HG03469 (cell line): ENCODE results near the gene MICB.
A peak's percentile ranks its signal among the peaks of the same experiment; 100 is the strongest.
"Not testable (repeated sequence)": the region's sequence is repeated elsewhere in the genome, so short reads cannot be mapped to it uniquely, and the experiment has no call there.

Experiments
- ATAC-seq: cut with Tn5 transposase; IDR thresholded peaks from one replicate; pipeline ENCODE4 v1.9.1; 2021; ENCODE audit warnings: mild to moderate bottlenecking, moderate library complexity, moderate number of reproducible peaks; ENCODE audit not compliant: unreplicated experiment

The MICB gene

DNA sequence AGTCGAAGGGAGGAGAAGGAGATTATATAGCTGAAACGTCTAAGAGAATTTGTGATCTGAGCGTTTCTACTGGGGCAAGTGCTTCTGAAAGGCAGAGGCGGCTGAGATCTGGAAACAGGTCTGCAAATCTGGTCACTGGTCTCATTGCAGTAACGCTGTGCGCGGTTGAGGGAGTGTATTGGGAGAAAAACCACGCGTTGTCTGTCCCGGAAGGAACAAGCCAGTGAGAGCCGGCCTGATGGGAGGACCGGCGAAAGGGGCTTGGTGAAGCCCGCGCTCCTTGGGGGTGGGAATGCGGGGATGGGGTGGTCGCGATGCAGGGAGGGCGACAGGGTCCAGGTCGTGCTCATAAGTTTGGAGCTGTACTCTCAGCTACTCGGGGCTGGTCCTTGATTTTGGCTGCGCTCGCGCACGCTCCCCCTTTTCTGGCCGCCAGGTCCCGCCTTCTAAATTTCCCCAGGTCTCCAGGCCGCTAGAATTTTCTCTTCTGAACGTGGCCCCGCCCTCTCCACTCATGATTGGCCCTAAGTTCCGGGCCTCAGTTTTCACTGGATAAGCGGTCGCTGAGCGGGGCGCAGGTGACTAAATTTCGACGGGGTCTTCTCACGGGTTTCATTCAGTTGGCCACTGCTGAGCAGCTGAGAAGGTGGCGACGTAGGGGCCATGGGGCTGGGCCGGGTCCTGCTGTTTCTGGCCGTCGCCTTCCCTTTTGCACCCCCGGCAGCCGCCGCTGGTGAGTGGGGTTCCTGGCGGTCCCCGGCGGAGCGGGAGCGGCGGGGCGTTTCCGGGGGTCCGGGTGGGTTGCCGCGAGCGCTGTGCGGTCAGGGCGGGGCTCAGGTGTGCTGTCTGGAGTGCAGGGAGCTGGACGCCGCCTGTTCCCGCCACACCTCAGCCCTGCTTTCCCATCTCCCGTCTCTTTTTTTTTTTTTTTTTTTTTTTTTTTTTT, at the start of gene MICB:
Gene MICB (plus strand): TSS at position 615 of the 946 bp plus-strand sequence. CDS start 49 bp downstream, at position 664.
- ATAC-seq, result no peak

DNA sequence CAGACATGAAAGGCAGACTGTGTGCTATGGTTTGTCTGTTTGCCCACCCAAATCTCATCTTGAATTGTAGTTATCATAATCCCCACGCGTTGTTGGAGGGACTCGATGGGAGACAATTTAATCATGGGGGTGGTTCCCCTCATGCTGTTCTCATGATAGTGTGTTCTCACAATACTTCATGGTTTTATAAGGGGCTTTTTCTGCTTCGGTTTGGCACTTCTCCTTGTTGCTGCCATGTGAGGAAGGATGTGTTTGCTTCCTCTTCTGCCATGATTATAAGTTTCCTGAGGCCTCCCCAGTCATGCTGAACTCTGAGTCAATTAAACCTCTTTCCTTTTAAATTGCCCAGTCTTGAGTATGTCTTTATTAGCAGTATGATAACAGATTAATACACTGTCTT, 47.2 kb upstream of the MICB start:
- no peak for ATAC-seq

DNA sequence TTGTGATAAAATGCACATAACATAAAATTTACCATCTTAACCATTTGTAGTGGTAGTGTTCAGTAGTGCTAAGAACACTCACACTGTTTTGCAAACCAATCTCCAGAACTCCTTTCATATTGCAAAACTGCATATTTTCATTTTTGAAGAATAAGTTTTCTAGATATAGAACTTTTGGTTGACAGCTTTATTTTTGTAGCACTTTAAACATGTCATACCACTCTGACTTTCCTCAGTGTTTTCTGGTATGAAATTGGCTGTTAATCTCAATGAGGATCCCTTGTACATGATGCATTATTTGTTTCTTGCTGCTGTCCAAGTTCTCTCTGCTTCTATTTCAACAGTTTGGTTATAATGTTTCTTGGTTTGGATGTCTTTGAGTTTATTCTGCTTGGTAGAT, 45.1 kb upstream of the MICB start:
- no peak for ATAC-seq

DNA sequence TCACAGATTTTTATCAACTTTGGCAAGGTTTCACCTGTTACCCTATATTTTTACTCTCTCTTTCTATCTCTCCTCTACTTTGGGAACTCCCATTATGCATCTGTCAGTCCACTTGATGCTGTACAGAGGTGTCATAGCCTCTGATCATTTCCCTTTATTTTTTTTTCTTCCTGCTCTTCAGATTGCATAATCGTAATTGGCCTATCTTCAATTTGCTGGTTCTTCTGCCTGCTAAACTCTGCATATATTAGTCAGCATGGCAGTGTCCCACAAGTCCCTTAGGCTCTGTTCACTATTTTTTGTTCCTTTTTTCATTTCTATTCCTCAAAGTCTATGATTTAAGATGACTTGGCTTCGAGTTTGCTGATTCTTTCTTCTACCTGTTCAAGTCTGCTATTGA, 44.7 kb upstream of the MICB start:
- ATAC-seq, result no peak

DNA sequence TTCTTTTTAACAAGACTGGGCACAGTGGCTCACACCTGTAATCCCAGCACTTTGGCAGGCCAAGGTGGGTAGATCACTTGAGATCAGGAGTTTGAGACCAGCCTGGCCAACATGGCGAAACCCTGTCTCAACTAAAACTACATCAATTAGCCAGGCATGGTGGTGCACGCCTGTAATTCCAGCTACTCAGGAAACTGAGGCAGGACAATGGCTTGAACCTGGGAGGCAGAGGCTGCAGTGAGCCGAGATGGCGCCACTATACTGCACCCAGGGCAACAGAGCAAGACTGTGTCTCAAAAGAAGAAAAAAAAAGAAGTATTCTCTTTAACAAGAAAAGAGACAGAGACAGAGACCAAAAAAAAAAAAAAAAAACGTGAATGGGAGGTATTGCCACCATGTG, 38.1 kb upstream of the MICB start:
- ATAC-seq, result not testable (repeated sequence)

DNA sequence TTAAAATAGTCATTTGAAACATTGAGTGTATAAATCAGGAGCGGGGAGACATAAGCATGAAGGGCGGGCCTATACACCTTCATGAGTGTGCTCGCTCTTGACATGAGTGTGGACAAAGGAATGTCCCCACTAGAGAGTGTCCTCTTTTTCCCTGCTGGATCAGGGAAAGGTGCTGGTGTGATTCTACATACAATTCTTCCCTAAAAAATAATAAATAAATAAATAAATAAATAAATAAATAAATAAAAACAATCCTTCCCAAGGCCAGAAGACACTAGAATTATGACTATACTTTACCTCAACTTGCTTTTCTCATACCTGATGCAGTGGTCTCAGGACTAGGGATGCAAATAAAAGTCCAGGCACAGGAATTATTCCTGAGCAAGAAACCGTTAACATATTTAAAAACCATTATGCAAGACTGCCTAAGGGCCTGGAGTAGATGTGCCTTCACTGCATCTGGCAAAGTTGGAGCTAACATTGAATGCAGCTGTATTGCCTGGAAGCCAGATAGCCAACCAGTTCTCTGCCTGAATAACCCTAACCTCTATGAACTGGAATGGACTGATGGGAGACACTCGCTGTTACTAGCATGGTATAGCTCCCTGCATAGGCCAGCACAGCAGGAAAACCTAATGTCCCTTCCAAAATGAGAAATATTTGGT, 37.5 kb upstream of the MICB start:
- no peak for ATAC-seq

DNA sequence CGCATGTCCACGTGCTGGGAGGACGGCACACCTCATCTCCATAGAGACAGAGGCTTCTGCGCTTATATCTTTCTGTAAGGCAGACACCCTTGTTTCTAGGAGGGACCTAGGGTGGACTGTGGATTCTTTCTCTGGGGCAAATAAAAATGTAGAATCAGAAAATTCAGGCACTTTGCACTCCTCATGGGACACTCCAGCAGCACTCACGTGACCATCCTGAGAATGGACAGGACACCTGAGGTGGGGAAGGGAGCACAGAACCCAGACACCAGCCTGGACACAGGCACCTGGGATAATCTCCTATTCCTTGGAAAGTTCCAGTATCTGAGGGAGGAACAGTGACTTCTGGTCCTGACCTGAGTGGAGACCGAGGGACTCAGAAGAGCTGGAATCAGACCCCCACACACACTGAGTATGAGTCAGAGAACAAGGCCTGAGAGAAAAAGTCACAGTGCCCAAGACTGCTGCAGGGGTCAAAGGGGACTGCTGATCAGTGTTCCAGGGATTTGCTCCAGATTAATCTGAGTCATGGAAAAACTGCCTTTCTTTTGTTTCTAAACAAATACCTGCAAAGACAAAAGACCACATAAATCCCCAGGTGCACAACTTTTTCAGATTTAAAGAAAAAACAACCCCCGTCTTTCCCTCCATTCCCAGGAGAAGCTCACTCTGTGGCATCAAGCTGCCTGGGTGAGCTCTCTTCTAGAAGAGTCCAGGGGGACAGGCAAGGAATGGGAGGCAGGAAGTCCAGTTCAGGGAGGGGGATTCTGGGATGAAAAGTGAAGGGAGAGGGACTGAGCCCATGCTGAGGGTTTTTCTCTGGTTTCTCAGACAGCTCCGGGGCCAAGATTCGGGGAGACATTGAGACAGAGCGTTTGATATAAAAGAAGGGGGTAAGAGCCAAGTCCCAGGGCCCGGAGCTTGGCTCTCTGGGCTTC, 35.6 kb upstream of the MICB start:
- ATAC-seq, result no peak

DNA sequence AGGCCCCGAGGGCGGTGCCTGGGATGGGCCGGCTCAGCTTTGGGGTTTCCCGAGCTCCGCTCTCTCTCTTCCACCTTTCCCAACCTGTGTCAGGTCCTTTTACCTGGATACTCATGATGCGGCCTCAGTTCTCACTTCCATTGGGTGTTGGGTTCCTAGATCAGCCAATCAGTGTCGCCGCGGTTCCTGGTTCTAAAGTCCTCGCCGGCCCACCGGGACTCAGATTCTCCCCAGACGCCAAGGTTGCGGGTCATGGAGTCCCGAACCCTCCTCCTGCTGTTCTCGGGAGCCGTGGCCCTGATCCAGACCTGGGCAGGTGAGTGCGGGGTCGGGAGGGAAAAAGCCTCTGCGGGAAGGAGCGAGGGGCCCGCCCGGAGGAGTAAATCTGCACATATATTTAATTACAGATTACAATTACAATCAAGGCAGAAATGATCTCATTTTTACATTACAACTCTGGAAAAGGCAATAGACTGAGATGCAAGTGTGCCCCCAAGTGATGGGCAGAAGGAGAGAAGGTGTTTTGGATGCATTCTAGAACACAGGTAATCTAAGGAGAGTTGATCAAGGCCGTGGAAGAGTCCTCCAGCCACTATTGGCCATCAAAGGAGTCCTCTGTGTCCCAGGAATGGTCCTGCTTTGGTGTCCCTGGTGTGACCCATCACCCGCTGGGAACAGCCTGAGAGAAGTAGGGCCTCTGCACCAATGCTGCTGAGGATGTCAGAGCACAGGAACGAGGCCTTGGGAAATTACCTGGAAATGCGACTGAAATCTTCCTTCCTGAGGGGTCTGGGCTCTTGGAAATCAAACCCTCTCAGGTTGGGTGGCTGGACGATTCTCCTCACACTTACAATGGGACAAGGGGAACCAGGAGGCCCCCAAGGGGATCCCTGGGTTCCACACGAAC, 34.7 kb upstream of the MICB start:
- peak; percentile 70 for ATAC-seq

DNA sequence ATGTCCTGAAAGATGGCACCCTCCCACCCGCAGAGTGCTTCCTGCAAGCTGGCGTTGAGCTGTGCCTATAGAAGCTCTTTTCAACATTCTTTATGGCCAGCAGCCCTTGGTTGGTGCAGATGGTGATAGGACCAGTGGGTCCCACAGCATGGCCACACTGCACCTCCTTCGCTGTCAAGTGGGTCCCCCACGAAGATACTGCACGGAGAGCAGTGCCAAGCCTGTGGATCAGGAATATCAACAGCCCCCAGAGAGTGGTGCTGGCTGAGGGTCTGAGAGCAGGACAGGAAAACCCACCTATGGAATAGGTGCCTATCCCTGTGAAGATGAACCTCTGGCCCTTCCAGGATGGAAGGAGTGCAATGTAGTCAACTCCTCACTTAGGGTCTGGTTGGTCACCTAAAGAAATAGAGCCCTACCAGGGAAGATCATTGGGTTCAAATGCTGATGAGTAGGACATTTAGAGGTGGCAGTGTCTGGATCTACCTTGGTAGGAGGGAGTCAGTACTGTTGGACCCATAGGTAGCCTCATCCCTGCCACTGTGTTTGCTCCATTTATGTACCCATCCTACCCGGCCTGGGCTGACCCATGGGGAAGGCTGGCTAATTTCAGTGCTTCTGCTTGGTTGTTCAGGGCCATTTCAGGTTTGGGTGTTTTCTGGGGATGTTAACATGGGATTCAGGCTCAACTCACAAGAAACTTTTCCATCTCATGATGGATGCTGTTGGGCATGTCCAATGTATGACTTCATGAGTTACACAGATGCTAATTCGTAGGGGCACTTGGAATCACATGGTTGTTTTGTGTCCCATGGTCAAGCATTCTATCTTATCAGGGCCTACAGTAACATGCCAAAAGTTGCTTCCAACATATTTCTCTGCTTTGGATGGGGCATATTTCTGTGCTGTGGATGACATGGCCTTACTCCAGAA, 33.4 kb upstream of the MICB start:
- no peak for ATAC-seq

DNA sequence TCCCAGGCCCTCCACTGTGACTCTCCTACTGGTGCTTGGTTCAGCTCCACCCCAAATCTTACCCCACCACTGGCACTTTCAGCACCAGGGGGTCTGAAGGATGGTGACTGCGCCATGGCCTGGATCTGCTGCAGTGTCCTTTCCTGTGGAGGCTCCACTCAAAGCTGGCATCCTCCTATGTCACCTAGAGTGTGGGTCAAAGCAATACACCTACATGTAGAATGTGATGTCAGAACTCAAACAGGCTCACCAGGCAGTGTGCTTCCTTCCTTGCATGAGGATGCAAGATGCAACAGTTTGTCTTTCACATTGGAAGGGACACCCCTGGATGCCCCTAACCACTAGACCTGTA, 32.8 kb upstream of the MICB start:
- no peak for ATAC-seq

DNA sequence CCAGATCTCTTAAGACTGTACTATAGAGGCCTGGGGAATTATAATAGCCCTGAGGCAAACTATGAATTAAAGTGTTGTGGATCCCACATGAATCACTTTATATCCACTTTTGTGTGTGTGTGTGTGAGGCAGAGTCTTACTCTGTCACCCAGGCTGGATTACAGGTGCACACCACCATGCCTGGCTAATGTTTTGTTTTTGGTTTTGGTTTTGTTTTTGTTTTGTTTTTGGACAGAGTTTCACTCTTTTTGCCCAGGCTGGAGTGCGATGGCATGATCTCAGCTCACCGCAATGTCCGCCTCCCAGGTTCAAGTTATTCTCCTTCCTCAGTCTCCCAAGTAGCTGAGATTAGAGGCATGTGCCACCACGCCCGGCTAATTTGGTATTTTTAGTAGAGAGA, 32.2 kb upstream of the MICB start:
- ATAC-seq, result no peak

DNA sequence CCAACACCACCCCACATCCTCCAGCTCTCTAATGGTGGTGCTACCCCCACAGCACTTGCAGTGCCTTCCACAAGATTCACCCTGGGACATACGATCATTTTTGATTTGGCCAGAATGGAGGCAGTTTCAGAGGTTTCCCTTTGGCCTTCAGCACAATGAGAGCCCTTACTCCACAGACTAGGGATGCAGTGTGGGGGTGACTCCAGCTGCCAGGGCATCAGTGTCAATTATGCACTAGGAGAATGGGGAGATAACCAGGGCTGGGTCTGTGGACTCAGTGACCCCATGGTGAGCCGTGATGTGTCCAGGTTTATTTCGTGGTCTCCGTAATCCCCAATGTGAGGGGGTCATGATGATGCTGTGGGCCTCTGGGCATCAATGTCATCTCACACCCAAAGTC, 31.5 kb upstream of the MICB start:
- no peak for ATAC-seq

DNA sequence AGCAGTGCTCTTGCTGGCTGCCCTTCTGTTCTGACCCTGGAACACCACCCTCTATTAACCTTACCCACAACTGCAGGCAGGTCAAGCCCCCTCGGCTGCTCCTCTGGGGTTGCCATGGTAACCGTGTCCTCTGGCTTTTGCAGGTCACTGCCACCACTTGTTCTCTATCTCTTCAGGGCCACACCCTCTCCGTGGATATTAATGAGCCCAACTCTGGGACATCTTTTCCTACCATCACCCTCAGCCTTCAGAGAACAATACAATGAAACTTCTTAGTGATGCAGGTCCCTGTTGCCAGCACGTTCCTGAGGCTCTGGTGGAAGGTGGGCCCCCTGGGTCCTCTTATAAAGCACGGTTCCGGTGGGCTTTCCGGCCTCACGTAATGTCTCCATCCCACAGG, 30.8 kb upstream of the MICB start:
- ATAC-seq, result no peak

DNA sequence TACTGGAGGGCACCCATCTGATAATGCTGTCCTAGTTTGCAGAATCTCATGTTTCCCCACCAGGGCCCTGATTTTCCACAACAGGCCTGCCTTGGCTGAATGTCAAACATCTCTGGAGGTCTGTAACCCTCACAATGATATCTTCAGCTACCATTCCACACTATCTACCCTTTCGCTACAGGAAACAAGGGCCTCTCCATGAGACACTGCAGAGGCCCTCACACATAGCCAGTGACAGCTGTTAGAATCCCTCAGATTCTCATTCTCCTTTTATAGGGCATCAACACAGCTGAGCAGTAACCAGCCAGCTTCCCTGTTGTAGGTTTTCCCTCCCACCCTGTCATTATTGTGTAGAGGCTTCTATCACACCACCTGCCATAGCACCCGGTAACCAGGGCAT, 29.6 kb upstream of the MICB start:
- no peak for ATAC-seq

DNA sequence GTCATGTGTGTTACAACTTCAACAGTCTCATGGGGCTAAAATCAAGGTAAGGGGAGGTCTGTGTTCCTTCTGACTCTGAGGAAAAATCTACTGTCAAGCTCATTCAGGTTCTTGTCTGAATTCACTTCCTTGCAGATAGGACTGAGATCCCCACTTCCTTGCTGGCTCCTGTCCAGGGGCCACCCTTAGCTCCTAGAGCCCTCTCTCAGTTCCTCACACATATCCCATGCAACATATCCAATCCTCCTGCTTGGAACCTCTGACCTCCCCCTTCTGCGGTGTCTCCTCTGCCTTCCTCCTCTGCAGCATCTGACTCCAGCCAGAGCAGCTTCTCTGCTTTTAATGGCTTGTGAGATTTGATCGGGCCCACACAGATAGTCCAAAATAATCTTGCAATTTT, 27.1 kb upstream of the MICB start:
- ATAC-seq, result no peak

DNA sequence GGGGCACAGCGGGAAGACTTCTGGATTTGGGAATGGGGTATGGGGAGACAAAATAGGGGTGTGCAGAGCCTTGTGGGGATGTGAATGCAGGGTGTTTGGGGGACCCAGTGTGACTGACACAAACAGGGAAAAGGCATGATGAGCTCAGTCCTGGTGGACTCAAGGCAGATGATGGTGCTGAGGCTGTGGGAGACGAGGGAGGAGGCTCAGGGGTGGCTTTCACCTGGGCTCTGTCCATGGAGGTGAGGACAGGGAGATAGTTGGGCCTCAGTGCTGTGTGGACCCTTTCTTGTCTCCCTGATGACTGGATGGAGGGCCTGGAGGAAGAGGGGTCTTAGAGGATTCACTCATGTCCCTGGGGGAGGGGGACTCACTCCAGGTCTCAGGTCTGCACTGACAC, 26.2 kb upstream of the MICB start:
- no peak for ATAC-seq

DNA sequence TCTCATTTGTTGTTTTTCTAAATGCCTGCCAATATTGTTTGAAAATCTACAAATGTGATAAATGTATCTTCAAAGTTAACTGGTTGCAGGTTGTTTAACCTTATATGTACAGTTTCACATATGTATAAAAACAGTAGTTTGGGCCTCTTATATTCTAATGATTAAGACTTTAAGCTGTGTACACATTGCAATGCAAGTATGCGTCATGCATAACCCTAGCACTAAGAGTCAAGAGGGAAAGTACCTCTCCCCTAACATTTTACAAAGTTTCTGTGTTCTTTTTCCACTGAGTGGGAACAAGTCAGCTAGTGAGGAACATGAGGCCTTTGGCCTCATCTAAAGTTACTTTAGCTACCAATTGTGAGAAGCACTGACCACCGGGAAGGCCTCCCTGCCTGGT, 25.7 kb upstream of the MICB start:
- ATAC-seq, result no peak

DNA sequence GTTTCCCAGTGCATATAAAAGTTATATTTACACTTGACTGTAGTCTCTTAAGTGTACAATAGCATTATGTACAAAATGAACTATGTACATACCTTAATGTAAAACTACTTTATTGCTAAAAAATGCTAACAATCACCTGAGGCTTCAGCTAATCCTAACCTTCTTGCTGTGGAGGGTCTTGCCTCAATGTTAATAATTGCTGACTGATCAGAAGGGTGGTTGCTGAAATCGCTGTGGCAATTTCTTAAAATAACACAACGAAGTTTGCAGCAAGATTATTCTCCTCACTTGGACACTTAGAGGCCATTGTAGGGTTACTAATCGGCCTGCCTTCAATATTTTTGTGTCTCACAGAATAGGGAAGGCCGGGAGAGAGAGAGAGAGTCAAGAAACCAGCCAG, 24.7 kb upstream of the MICB start:
- no peak for ATAC-seq
